Adipocyte (in vitro differentiated cells): ENCODE measurements around the gene SAP130.

Experiments used
- DNase-seq: peaks from one replicate; pipeline ENCODE4 v3.0.0-alpha.2; 2015; ENCODE audit warnings: low read depth
- H3K27me3 ChIP-seq: replicated peaks from 2 replicates; pipeline ENCODE4 v1.7.0; 2013; ENCODE audit warnings: mild to moderate bottlenecking, low read length, moderate library complexity; ENCODE audit not compliant: control insufficient read depth, insufficient read depth
- H3K36me3 ChIP-seq: 2 replicates; pipeline ENCODE4 v1.7.0; 2013; ENCODE audit warnings: low read length, mild to moderate bottlenecking, moderate library complexity; ENCODE audit not compliant: control insufficient read depth, insufficient read depth, severe bottlenecking
- H3K4me1 ChIP-seq: 2 replicates; pipeline ENCODE4 v1.7.0; 2013; ENCODE audit warnings: mild to moderate bottlenecking, low read length, moderate library complexity; ENCODE audit not compliant: control insufficient read depth, insufficient read depth
- H3K4me3 ChIP-seq: 2 replicates; pipeline ENCODE4 v1.7.0; 2013; ENCODE audit warnings: mild to moderate bottlenecking, low read length, moderate library complexity
- H3K9ac ChIP-seq: 2 replicates; pipeline ENCODE4 v1.7.0; 2013; ENCODE audit warnings: mild to moderate bottlenecking, low read length, moderate library complexity
- H3K9me3 ChIP-seq: 2 replicates; pipeline ENCODE4 v1.7.0; 2013; ENCODE audit warnings: mild to moderate bottlenecking, low read length, moderate library complexity; ENCODE audit not compliant: control insufficient read depth

The SAP130 gene

DNA sequence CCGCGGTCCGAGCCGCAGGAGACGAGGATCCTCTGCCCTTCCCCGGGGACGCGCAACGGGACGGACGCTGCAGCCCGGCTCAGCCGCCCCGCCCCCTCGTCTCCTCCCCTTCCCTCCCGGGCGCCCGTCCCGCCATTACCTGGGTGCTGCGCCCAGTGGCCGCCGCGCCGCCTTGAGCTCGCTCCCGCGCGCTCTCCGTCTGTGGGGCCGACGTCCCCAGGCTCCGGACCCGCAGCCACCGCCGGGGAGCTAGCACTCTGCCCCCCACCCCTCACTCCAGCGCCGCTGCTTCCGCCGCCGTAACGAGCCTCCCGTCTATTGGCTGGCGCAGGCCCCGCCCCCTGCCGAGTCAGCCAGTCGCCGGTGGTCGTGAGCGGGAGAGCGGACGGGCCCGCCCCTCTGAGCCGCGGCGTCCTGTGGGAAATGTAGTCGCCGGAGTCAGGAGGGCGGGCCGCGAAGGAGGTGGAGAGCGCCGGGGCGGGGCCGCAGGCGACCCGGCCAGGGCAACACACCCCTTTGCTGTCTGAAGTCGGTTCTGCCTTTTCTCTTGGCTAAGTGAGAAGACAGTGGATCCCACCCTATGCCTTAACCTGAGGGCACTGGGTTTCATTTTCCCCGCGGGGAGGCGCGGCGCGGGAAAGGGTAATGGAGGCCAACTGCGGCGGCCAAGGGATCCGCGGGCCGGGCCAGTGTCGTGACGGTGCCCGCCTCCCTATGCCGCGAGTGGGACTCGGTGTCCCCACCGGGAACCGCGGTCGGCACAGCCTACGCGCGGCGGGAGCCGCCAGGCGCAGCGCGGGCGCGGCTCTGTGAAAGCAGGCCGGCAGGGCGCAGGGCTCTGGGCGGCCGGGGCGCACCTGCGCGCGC, at the start of gene SAP130:
Gene SAP130 (minus strand): TSS at position 259 of the 867 bp plus-strand sequence. CDS start 1,767 bp downstream, outside the sequence.
- H3K4me3 ChIP-seq, result peak within 1 kb of the TSS; percentile 93
- H3K9ac ChIP-seq, result peak within 1 kb of the TSS; percentile 90
- H3K27me3 ChIP-seq, result no peaks in the 10 kb centered on the region
- DNase-seq, result peak; percentile 98
- H3K36me3 ChIP-seq, result no peaks in the 10 kb centered on the region
- H3K4me1 ChIP-seq, result peaks cover 13% of the 10 kb centered on the region
- H3K9me3 ChIP-seq, result peaks cover 11% of the 10 kb centered on the region

DNA sequence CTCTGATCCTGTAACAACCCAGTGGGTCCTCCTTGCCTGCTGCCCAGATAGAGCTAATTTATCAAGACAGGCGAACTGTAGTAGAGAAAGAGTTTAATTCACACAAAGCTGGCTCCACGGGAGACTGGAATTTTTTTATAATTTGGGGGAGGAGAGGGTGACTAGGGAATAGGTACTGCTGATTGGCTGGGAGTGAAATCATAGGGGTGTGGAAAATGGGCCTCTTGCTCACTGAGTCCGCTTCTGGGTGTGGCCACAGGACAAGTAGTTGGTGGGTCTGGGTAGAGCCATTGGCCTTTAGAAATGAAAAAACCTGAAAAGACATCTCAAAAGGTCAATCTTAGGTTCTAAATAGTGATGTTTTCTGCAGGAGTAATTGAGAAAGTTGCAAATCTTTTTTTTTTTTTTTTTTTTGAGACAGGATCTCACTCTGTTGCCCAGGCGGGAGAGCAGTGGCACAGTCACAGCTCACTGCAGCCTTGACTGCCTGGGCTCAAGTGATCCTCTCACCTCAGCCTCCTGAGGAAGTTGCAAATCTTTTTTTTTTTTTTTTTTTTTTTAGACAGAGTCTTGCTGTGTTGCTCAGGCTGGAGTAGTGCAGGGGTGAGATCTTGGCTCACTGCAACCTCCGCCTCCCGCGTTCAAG, 48.7 kb upstream of the SAP130 start:
- Histone ChIP-seq H3K36me3 (no peaks in the 10 kb centered on the region), H3K9ac (no peak overlapping the region), H3K9me3 (no peaks in the 10 kb centered on the region), H3K4me1 (no peaks in the 10 kb centered on the region), H3K27me3 (peaks cover 12% of the 10 kb centered on the region), H3K4me3 (no peak overlapping the region)
- DNase-seq, result no peak

DNA sequence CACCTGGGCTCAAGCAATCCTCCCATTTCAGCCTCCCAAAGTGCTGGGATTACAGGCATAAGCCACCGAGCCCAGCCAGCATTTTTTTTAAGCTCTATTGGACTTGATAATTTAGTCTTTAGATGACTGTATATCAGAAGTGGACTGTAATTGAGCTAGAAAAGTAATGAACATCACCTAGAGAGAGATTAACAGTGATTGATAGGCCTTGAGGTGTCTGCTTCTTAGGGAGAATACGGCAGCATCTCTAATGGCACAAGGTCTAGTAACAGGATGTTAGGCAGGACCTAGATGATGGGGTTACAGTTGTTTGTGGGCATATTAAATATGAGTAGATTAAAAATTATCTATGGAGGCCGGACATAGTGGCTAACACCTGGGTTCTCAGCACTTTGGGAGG, 45.4 kb upstream of the SAP130 start:
- Histone ChIP-seq H3K27me3 (no peaks in the 10 kb centered on the region), H3K4me3 (no peak overlapping the region), H3K9ac (no peak overlapping the region), H3K4me1 (no peaks in the 10 kb centered on the region), H3K9me3 (no peaks in the 10 kb centered on the region), H3K36me3 (no peaks in the 10 kb centered on the region)
- DNase-seq, result no peak

DNA sequence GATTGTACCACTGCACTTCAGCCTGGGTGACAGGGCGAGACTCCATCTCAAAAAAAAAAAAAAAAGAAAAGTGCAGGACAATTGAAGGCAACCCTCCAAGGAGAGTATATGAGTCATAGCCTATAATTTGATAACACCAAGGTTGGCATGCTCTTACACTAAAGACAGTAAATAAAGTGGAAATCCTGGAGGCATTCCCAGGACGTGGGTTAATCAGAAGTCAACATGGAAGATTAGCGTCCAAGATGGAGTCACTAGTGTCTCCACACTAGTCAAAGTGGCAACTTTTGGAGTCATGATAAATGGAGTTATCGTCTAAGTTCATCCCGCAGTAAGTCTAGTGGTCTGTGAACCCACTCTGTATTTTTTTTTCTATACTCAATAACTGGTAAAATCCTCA, 41.9 kb upstream of the SAP130 start:
- no peaks in the 10 kb centered on the region for H3K27me3 ChIP-seq
- no peak overlapping the region for H3K9ac ChIP-seq
- H3K4me1 ChIP-seq, result no peaks in the 10 kb centered on the region
- no peaks in the 10 kb centered on the region for H3K36me3 ChIP-seq
- H3K4me3 ChIP-seq, result no peak overlapping the region
- H3K9me3 ChIP-seq, result no peaks in the 10 kb centered on the region
- DNase-seq, result no peak

DNA sequence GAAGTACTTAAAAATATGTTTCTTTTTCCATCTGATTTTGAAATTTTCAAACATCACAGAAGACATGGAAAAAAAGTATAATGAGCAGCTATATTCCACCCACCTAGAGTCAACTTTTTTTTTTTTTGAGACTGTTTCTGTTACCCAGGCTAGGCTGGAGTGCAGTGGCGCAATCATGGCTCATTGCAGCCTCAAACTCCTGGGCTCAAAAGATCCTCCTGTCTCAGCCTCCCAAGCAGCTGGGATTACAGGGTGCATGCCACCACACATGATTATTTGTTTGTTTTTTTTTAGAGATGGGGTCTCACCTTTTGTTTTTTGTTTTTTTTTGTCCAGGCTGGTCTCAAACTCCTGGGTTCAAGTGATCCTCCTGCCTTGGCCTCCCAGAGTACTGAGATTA, 36.5 kb upstream of the SAP130 start:
- Histone ChIP-seq H3K4me1 (no peaks in the 10 kb centered on the region), H3K27me3 (peaks cover 5% of the 10 kb centered on the region), H3K4me3 (no peak overlapping the region), H3K9ac (no peak overlapping the region), H3K9me3 (no peaks in the 10 kb centered on the region), H3K36me3 (no peaks in the 10 kb centered on the region)
- no peak for DNase-seq

DNA sequence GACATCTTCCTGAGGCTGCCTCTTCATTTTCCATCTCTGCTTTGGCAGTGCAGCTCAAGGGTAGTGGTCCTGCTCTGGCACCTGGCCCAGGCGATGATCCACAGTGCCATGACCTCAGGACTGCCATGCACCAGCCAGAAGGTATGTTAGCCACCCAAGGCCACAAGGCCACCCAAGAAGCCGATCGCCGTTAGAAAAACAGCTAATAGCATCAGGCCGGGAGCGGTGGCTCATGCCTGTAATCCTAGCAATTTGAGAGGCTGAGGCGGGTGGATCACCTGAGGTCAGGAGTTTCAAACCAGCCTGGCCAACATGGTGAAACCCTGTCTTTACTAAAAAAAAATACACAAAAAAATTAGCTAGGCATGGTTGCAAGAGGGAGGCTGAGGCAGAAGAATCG, 34.7 kb upstream of the SAP130 start:
- no peak for DNase-seq
- no peak overlapping the region for H3K4me3 ChIP-seq

DNA sequence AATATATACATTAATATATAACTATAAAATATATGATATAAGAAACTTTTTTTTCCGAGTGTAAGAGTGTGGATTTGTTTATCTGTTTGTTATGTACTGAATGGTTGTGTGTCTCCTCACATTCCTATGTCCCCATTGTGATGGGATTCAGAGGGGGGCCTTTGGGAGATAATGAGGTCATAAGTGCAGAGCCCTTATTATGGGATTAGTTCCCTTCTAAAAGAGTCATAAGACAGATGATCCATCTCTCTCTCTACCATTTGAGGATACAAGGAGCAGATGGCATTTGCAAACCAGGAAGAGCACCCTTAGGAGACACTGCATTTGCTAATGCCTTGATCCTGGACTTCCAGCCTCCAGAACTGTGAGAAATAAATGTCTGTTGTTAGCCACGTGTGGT, 30.3 kb upstream of the SAP130 start:
- peaks cover 3% of the 10 kb centered on the region for H3K9me3 ChIP-seq
- H3K36me3 ChIP-seq, result no peaks in the 10 kb centered on the region
- H3K4me1 ChIP-seq, result no peaks in the 10 kb centered on the region
- no peak for DNase-seq
- peaks cover 6% of the 10 kb centered on the region for H3K27me3 ChIP-seq
- H3K4me3 ChIP-seq, result no peak overlapping the region
- H3K9ac ChIP-seq, result no peak overlapping the region

More for the DNA sequence above, 34.7 kb upstream of the SAP130 start:
- Histone ChIP-seq H3K9ac (no peak overlapping the region), H3K4me1 (no peaks in the 10 kb centered on the region), H3K9me3 (no peaks in the 10 kb centered on the region), H3K27me3 (peaks cover 5% of the 10 kb centered on the region), H3K36me3 (no peaks in the 10 kb centered on the region)

DNA sequence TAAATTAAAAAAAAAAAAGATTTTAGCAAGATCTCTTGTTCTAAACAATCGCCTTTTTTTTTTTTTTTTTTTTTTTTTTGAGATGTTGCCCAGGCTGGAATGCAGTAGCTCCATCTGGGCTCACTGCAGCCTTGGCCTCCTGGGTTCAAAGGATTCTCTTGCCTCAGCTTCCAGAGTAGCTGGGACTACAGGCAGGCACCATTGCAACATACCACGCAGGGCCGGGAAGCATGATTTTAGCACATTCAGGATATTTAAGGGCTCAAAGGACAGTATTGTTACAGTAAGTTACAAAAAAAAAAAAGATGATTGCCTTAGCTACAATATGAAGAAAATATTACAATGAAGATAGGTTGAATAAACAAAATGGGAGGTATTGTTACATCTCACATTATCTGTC, 29.5 kb upstream of the SAP130 start:
- peaks cover 3% of the 10 kb centered on the region for H3K9me3 ChIP-seq
- H3K4me3 ChIP-seq, result no peak overlapping the region
- DNase-seq, result no peak
- no peaks in the 10 kb centered on the region for H3K4me1 ChIP-seq
- no peaks in the 10 kb centered on the region for H3K36me3 ChIP-seq
- H3K9ac ChIP-seq, result no peak overlapping the region
- peaks cover 12% of the 10 kb centered on the region for H3K27me3 ChIP-seq

DNA sequence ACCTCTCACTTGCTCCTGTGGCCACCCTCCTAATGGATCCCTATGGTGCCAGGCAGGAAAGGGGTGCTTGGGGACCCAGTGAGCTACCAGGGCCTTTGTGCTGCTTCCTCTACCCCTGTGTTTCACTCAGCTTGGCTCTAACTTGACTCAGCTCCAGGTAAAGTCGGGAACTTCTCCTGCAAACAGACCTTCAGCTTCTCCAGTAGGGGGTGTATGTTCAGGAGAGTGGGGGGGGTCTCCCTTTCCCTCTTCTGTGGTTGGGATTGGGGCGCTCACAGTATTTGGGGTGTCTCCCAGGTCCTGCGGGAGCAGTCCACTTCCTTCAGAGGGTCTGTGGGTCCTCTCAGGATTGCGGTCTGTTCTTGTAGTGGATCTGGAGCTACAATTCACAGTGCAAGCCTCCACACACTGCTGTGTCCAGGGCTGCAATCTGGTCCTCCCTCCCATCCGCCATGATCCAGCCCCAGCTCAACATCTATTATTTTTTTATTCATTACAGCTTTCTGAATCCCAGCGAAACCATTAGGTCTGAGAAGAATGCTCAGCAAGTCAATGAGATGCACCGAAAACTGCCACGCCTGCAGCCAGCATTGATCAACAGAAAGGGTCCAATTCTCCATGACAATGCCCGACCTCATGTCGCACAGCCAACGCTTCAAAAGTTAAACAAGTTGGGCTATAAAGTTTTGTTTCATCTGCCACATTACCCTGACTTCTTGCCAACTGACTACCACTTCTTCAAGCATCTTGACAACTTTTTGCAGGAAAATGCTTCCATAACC, 26.4 kb upstream of the SAP130 start:
- H3K4me1 ChIP-seq, result no peaks in the 10 kb centered on the region
- no peak overlapping the region for H3K4me3 ChIP-seq
- peaks cover 13% of the 10 kb centered on the region for H3K9me3 ChIP-seq
- H3K27me3 ChIP-seq, result peaks cover 7% of the 10 kb centered on the region
- no peak overlapping the region for H3K9ac ChIP-seq
- no peaks in the 10 kb centered on the region for H3K36me3 ChIP-seq
- DNase-seq, result no peak

DNA sequence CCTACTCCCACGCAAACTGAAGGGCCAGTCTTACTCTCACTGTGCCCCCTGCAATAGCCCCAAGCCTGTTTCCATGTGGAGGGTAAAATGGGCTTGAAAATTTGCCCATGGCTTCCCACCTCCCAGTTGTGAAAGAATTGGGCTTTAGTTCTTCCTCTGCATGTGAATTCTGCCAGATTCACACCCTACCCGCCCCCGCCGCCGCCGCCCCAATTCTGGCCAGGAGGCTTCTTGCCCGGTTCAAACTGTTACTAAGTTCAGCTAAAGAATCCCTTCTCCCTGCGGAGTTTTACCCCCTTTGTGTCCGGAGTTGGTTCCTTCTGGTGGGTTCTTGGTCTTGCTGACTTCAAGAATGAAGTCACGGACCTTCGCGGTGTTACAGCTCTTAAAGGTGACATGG, 25.5 kb upstream of the SAP130 start:
- Histone ChIP-seq H3K27me3 (peaks cover 7% of the 10 kb centered on the region), H3K9ac (no peak overlapping the region), H3K4me3 (no peak overlapping the region), H3K9me3 (peaks cover 18% of the 10 kb centered on the region), H3K4me1 (no peaks in the 10 kb centered on the region), H3K36me3 (no peaks in the 10 kb centered on the region)
- DNase-seq, result no peak

DNA sequence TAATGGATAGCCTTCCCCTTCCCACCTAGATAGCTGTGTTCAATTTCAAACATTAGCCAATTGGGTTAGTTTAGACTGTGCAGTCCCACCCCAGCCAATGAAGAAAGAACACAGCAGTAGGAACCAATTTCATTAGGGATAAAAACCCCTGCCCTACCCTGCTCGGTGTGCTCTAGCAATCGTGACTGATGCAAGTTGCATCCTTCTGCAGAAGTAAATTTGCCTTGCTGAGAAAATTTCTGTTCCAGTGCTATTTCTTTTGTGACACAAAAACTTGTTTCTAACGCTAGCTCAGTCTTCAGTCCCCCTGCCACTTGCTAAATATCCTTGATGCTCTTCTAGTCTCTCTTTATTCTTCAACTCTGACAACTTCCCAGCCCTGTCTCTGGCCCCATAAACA, 15.2 kb upstream of the SAP130 start:
- DNase-seq, result no peak
- Histone ChIP-seq H3K9ac (no peak overlapping the region), H3K4me1 (no peaks in the 10 kb centered on the region), H3K27me3 (peaks cover 5% of the 10 kb centered on the region), H3K9me3 (peaks cover 45% of the 10 kb centered on the region), H3K4me3 (peak overlapping the region; percentile 12), H3K36me3 (no peaks in the 10 kb centered on the region)
